ENCODE data around the gene SVBP.

GRCh38 chr1:42821690-42822089 lies 4.5 kb upstream of the SVBP start:
- TF ChIP-seq CTCF (optimal IDR thresholded peaks at IDR 0.05 in 1 of 3, IDR thresholded peaks at IDR 0.05 in 1 of 3, conservative IDR thresholded peaks at IDR 0.05 in 1 of 3; ENCODE audit: extremely low read depth in 1 of 3, insufficient read depth in 2 of 3, low read length in 3 of 3), result no peak
- no peak for TF ChIP-seq EZH2 (IDR thresholded peaks at IDR 0.05; ENCODE audit: low read length)
